Astrocyte (in vitro differentiated cells and primary cell): ENCODE results near the gene LDHD. TPM values are rescaled to one million over a fixed set of nuclear protein-coding genes. Genes with fewer than 3 reads are reported as not detected.

Source experiments
- DNase-seq: peaks from one replicate; pipeline ENCODE4 v3.0.0-alpha.2; 2010; ENCODE audit warnings: low read depth
- FAIRE-seq: peaks from 2 replicates; lab custom pipeline; 2011; peaks lifted over from hg19 to GRCh38; lab: Jason Lieb, UNC
- H2AFZ ChIP-seq: 2 replicates; pipeline ENCODE4 v1.6.0; 2012; ENCODE audit warnings: low read depth, low read length, inconsistent platforms
- H3K27ac ChIP-seq: 2 replicates; pipeline ENCODE4 v1.5.1; 2011; ENCODE audit warnings: low read depth, low read length, inconsistent platforms
- H3K27me3 ChIP-seq: 2 replicates; pipeline ENCODE4 v1.6.0; 2011; ENCODE audit warnings: low read length, inconsistent platforms; ENCODE audit not compliant: insufficient read depth
- H3K36me3 ChIP-seq: 2 replicates; pipeline ENCODE4 v1.5.1; 2011; ENCODE audit warnings: low read length, inconsistent platforms; ENCODE audit not compliant: insufficient read depth
- H3K4me1 ChIP-seq: 2 replicates; pipeline ENCODE4 v1.5.1; 2011; ENCODE audit warnings: low read length, inconsistent platforms; ENCODE audit not compliant: insufficient read depth
- H3K4me2 ChIP-seq: 2 replicates; pipeline ENCODE4 v1.6.0; 2012; ENCODE audit warnings: low read length, inconsistent platforms
- H3K4me3 ChIP-seq: 2 replicates; pipeline ENCODE4 v1.5.1; 2011; ENCODE audit warnings: low read depth, mild to moderate bottlenecking, low read length, inconsistent platforms; ENCODE audit not compliant: insufficient read depth
- H3K79me2 ChIP-seq: 2 replicates; pipeline ENCODE4 v1.6.0; 2012; ENCODE audit warnings: mild to moderate bottlenecking, low read length, inconsistent platforms; ENCODE audit not compliant: insufficient read depth
- H3K9ac ChIP-seq: 2 replicates; pipeline ENCODE4 v1.6.0; 2012; ENCODE audit warnings: mild to moderate bottlenecking, low read length, inconsistent platforms
- H3K9me3 ChIP-seq: 2 replicates; pipeline ENCODE4 v1.5.1; 2012; ENCODE audit warnings: low read depth, mild to moderate bottlenecking, low read length, inconsistent platforms; ENCODE audit not compliant: insufficient read depth
- H4K20me1 ChIP-seq: 2 replicates; pipeline ENCODE4 v1.6.0; 2012; ENCODE audit warnings: low read length, inconsistent platforms; ENCODE audit not compliant: insufficient read depth
- H3K27ac Mint-ChIP-seq: one replicate; pipeline ENCODE4 v1.8.0; 2021; ENCODE audit warnings: mild to moderate bottlenecking, mixed read lengths; ENCODE audit not compliant: unreplicated experiment
- H3K27me3 Mint-ChIP-seq: one replicate; pipeline ENCODE4 v1.8.0; 2021; ENCODE audit warnings: low read depth, mixed read lengths; ENCODE audit not compliant: unreplicated experiment
- H3K36me3 Mint-ChIP-seq: one replicate; pipeline ENCODE4 v1.8.0; 2021; ENCODE audit warnings: low read depth, mixed read lengths; ENCODE audit not compliant: unreplicated experiment
- H3K4me1 Mint-ChIP-seq: one replicate; pipeline ENCODE4 v1.8.0; 2021; ENCODE audit warnings: low read depth, mixed read lengths; ENCODE audit not compliant: unreplicated experiment
- H3K4me3 Mint-ChIP-seq: one replicate; pipeline ENCODE4 v1.8.0; 2021; ENCODE audit warnings: mild to moderate bottlenecking, moderate library complexity, mixed read lengths; ENCODE audit not compliant: unreplicated experiment
- H3K9me3 Mint-ChIP-seq: one replicate; pipeline ENCODE4 v1.8.0; 2021; ENCODE audit warnings: mild to moderate bottlenecking, mixed read lengths; ENCODE audit not compliant: unreplicated experiment
- EZH2 ChIP-seq: IDR thresholded peaks from 2 replicates; pipeline ENCODE4 v1.6.1; 2012; ENCODE audit warnings: mild to moderate bottlenecking, low read length, inconsistent platforms; ENCODE audit not compliant: insufficient read depth
- total RNA-seq: library from RNA; stranded (reverse); gene quantifications from 2 replicates; pipeline ENCODE4 v1.2.1, GENCODE V29; 2021
- TF ChIP-seq, protein P1 (sequence below): IDR thresholded peaks from 2 replicates; pipeline ENCODE4 v1.5.1; 2011; ENCODE audit warnings: low read depth, mild to moderate bottlenecking, inconsistent platforms, low read length, moderate library complexity; ENCODE audit not compliant: insufficient read depth

LDHD gene
- total RNA-seq, 1 donor from 2014 or later = not detected

DNA sequence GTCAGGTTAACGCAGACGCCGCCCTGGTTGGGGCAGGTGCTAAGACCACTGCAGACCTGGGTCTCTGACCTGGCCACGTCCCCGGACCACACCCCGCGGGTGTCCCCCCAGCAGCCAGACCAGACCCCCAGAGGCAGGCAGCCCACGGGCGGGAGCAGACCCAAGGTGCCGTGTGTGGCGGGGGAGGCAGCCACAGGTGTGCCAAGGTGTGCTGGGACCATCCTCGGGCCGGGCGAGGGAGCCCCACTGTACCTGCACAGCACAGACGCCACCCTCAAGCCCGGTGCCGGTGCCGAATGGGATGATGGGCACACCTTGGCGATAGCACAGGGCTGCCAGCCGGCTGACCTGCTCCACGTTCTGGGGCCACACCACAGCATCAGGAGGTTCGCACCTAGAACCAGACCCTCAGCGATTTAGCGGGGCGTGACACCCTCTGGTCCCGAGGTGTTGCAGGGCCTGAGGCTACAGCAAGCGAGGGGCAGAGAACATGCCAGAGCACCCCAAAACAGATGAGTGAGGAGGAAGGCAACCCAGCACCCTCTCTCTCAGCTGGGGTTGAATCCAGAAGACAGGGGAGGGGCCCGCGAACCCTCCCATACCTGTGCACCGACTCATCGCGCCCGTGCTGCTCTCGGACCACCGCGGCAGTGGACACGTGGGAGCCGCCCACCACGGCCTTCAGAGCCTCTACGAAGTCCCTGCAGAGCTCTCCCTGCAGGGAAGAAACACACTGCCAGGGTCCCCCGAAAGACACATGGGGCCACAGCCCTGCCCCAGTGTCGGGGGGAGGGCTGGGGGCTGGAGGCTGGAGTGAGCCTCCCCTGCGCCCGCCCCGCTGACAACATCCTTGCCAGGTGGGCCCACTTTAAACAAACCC is 1.4 kb downstream of the LDHD start:
- no peak overlapping the region for H3K4me3 ChIP-seq
- Mint-ChIP-seq H3K27me3 (peaks cover 39% of the 10 kb centered on the region), H3K27ac (no peak overlapping the region), H3K4me1 (peaks cover 8% of the 10 kb centered on the region), H3K9me3 (peaks cover 18% of the 10 kb centered on the region), H3K4me3 (no peak overlapping the region), H3K36me3 (no peaks in the 10 kb centered on the region)
- peaks cover 14% of the 10 kb centered on the region for H4K20me1 ChIP-seq
- H3K9me3 ChIP-seq = no peaks in the 10 kb centered on the region
- no peak overlapping the region for H3K9ac ChIP-seq
- DNase-seq (no peak), FAIRE-seq (no peak)
- TF ChIP-seq EZH2 = no peak
- TF ChIP-seq, protein P1, sequence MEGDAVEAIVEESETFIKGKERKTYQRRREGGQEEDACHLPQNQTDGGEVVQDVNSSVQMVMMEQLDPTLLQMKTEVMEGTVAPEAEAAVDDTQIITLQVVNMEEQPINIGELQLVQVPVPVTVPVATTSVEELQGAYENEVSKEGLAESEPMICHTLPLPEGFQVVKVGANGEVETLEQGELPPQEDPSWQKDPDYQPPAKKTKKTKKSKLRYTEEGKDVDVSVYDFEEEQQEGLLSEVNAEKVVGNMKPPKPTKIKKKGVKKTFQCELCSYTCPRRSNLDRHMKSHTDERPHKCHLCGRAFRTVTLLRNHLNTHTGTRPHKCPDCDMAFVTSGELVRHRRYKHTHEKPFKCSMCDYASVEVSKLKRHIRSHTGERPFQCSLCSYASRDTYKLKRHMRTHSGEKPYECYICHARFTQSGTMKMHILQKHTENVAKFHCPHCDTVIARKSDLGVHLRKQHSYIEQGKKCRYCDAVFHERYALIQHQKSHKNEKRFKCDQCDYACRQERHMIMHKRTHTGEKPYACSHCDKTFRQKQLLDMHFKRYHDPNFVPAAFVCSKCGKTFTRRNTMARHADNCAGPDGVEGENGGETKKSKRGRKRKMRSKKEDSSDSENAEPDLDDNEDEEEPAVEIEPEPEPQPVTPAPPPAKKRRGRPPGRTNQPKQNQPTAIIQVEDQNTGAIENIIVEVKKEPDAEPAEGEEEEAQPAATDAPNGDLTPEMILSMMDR = no peak
- H3K4me2 ChIP-seq = no peak overlapping the region
- H3K36me3 ChIP-seq = no peaks in the 10 kb centered on the region
- peaks cover 10% of the 10 kb centered on the region for H3K4me1 ChIP-seq
- no peaks in the 10 kb centered on the region for H3K27me3 ChIP-seq
- no peak overlapping the region for H2AFZ ChIP-seq
- H3K27ac ChIP-seq = no peak overlapping the region
- no peaks in the 10 kb centered on the region for H3K79me2 ChIP-seq

DNA sequence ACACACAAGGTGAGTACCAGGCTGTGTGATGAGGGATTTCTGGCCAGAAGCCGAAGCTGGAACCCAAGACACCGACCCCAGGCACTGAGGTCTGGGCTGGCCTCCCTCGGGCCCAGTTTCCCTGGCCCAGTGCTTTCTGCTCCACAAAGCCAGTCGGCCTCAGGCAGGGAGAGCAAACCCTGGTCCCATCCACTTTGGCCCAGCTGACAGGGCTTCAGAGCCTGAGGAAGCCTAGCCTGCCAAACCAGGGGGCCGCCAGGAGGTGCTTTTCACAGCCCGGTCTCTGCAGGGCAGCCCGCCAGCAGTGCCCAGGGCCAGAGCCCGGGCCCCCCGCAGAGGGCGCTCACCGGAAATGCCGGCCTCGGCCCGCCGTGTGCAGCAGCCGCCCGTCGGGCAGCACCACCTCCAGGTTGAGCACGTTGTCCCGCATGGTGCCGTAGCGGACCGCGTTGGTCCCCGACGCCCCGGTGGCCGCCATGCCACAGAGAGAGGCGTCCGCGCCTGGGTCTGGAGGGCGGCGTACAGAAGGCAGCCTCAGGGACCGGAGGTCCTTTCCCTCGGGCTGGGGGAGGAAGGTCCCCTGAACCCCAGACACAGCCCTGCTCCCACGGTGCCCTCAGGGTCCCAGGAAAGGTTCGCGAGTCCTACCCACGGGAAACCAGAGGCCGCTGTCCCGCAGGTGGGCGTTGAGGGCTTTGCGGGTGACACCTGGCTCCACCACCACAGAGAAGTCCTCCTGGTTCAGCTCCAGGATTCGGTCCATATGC is 2.2 kb downstream of the LDHD start:
- Mint-ChIP-seq H3K36me3 (no peaks in the 10 kb centered on the region), H3K4me3 (no peak overlapping the region), H3K27me3 (peaks cover 34% of the 10 kb centered on the region), H3K4me1 (peaks cover 13% of the 10 kb centered on the region), H3K9me3 (peaks cover 13% of the 10 kb centered on the region), H3K27ac (no peak overlapping the region)
- H3K79me2 ChIP-seq = no peaks in the 10 kb centered on the region
- no peak overlapping the region for H3K27ac ChIP-seq
- no peak overlapping the region for H3K4me2 ChIP-seq
- H3K4me3 ChIP-seq = no peak overlapping the region
- H4K20me1 ChIP-seq = peaks cover 14% of the 10 kb centered on the region
- TF ChIP-seq, protein P1 = no peak
- TF ChIP-seq EZH2 = no peak
- no peak for FAIRE-seq
- no peak overlapping the region for H2AFZ ChIP-seq
- H3K9me3 ChIP-seq = no peaks in the 10 kb centered on the region
- H3K4me1 ChIP-seq = peaks cover 18% of the 10 kb centered on the region
- H3K36me3 ChIP-seq = no peaks in the 10 kb centered on the region
- H3K9ac ChIP-seq = no peak overlapping the region
- no peaks in the 10 kb centered on the region for H3K27me3 ChIP-seq
- no peak for DNase-seq
